RWPE1 (cell line): ENCODE results near the gene S100A10.

Experiments used
- CTCF ChIA-PET: fragments of 350-600 bp; sonication (Branson Sonifier 250); formaldehyde crosslinking; extraction: SDS; loops from one replicate; lab custom pipeline; 2021; lab: Yijun Ruan, JAX
- POLR2A ChIA-PET: fragments of 400-600 bp; formaldehyde crosslinking; extraction: SDS; loops from one replicate; lab custom pipeline; 2020; ENCODE audit warnings: antibody characterized with exemption; ENCODE audit not compliant: low non-redundant PET; lab: Yijun Ruan, JAX
- DNase-seq: peaks from one replicate; pipeline ENCODE4 v3.0.0; 2012; ENCODE audit warnings: low spot score
- H3K27ac ChIP-seq: fragments of 450-650 bp; 2 replicates; pipeline ENCODE4 v1.5.1; 2017
- CTCF ChIP-seq: fragments of 450-650 bp; conservative IDR thresholded peaks from 2 replicates; pipeline ENCODE4 v1.5.1; 2017; ENCODE audit warnings: low read depth, mild to moderate bottlenecking

Gene S100A10

GRCh38 chr1:152020849-152021248 is 27.2 kb upstream of the S100A10 start:
- POLR2A ChIA-PET, result no interaction called here
- no peak for DNase-seq
- no peak overlapping the region for H3K27ac ChIP-seq
- TF ChIP-seq CTCF, result no peak
- CTCF ChIA-PET, result no interaction called here

- CTCF ChIA-PET, result no interaction called here
- H3K27ac ChIP-seq, result no peak overlapping the region
- DNase-seq, result no peak
- POLR2A ChIA-PET, result no interaction called here
- no peak for TF ChIP-seq CTCF
Measured at GRCh38 chr1:152018537-152018936, 24.9 kb upstream of the S100A10 start.

- no peak overlapping the region for H3K27ac ChIP-seq
- CTCF ChIA-PET, result no interaction called here
- DNase-seq, result no peak
- POLR2A ChIA-PET, result no interaction called here
- no peak for TF ChIP-seq CTCF
Measured at GRCh38 chr1:152015766-152016165, 22.1 kb upstream of the S100A10 start.

- DNase-seq, result no peak
- ChIA-PET POLR2A (no interaction called here), CTCF (interaction anchor here (1.0 kb wide), 1 partner anchor 13 kb away, joined by 4 read pairs; no protein-coding TSS in a partner anchor)
- H3K27ac ChIP-seq, result no peak overlapping the region
- no peak for TF ChIP-seq CTCF
Measured at GRCh38 chr1:152014943-152015342, 21.3 kb upstream of the S100A10 start.

- ChIA-PET POLR2A (no interaction called here), CTCF (interaction anchor here (0.6 to 1.4 kb wide), 11 partner anchors 9 to 116 kb away, joined by 3 to 5 read pairs (median 3); no protein-coding TSS in a partner anchor)
- H3K27ac ChIP-seq, result no peak overlapping the region
- DNase-seq, result no peak
- peak; percentile 39 for TF ChIP-seq CTCF
Measured at GRCh38 chr1:152013664-152014237, 20.1 kb upstream of the S100A10 start.

GRCh38 chr1:152009691-152010090 is 16.0 kb upstream of the S100A10 start:
- H3K27ac ChIP-seq, result no peak overlapping the region
- TF ChIP-seq CTCF, result no peak
- no peak for DNase-seq
- POLR2A ChIA-PET, result no interaction called here
- CTCF ChIA-PET, result interaction anchor here (0.6 to 0.9 kb wide), 2 partner anchors 8 to 1707 kb away, joined by 3 to 5 read pairs; no protein-coding TSS in a partner anchor
